HG02642 (cell line): Measurements from ENCODE around the gene NPBWR2.
A peak's percentile ranks its signal among the peaks of the same experiment; 100 is the strongest.

Source experiments
- ATAC-seq: cut with Tn5 transposase; IDR thresholded peaks from one replicate; pipeline ENCODE4 v1.9.1; 2021; ENCODE audit warnings: mild to moderate bottlenecking; ENCODE audit not compliant: unreplicated experiment, poor library complexity

NPBWR2 gene

DNA sequence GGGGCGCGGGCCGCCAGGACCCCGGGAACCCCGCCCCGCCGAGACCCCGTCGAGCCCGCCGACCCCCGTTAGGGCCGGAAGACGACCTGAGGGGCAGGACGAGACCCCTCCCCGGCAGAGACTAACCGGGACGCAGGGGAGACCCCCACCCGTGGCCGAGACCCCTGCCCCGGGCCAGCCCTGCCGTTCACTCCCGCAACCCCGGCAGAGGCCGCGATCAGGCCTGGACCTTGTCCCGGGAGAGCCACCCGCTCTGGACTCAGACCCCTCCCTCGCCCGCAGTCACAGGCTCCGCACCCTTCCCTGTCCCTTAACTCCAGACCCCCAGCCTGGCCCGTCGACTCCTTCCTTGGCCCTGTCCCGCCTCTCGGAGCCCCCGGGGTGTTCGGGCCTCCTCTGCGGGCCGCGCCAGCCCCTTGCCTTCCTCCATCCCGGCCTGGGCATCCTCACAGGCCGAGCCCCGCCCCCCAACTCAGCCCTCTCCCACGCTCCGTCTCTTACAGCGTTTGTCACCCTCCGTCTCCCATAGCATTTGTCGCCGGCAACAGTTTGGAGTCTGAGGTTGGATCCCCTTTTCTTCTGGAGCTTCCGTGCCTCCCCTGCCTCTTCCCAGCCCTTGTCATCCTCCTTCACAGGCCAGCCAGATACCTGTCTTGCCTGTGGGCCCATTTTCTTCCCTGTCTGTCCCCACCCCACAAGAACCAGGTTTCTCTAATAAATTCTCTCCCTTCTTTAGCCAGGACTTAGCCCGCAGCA, 43.8 kb downstream of the NPBWR2 start:
- no peak for ATAC-seq

GRCh38 chr20:64062596-64063388, 44.6 kb downstream of the NPBWR2 start, which contains the start of gene TCEA2:
Gene TCEA2, plus strand, starts transcription at chr20:64063198. Its CDS starts 115 bp downstream, at chr20:64063313.
- ATAC-seq, result peak; percentile 84

DNA sequence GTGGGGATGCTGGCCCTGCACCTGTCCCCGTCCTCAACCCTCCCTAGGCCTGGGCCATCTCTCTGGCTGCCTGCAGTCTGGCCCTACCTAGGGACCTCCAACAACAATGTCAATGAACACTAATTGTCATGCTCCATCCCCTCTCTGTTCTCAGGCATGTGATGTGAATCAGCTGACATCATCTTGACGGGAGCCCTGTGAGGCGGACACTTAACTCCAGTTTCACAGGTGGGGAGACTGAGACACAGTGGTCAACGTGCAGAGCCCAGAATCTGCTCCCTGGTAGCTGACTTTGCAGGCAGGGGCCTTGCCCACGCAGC, 45.1 kb downstream of the NPBWR2 start:
- ATAC-seq, result no peak

- no peak for ATAC-seq
Observed at GRCh38 chr20:64058536-64058935, 48.8 kb downstream of the NPBWR2 start.

GRCh38 chr20:64057628-64058498, 49.5 kb downstream of the NPBWR2 start:
- ATAC-seq, result no peak

DNA sequence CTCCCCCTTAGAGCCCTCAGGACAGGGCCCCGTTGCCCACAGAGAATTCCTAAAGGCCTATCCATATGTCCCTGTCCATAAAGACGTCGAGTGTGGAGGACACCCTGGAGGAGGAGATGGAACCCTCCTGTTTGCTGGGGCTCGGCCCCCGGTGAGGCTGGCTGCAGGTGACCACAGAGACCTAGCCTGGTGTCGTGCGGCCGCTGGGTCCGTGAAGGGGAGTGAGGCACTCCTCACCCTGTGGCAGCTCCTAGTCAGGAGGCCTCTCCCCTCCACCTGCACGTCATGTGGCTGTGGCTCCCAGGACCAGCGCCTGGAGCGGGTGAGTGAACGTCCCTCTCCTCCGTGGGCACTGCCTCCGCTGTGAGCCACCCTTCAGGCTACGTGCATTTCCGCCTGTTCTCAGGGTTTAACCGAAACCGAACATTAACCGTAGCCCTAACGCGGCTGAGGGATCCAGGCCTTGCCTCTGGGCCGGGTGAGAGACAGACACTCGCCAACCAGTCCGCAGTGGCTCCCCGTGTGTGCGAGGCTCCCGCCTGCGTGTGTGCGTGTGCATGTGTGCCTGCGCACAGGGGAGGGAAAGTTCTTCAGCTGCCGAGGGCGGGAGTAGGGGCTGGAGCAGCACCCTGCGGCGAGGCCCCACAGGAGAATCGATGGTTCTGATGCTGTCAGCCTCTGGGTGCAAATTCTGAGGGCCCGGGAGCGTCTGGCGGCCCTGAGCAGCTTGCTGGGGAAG, 50.3 kb downstream of the NPBWR2 start:
- no peak for ATAC-seq

DNA sequence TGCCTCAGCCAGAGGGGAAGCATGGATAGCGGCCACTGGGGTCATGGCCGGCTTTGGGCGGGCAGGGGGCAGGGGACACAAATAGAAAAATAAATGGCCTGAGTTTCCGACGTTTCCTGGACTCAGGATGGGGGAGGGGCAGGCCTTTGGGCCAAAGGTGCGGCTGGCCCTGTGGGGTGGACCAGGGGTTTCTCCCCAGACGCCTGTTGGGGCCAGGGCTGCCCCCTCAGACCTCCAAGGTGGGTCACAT, 50.8 kb downstream of the NPBWR2 start:
- no peak for ATAC-seq

GRCh38 chr20:64055893-64056638, 51.3 kb downstream of the NPBWR2 start:
- ATAC-seq, result no peak

GRCh38 chr20:64055396-64055892, 51.9 kb downstream of the NPBWR2 start:
- no peak for ATAC-seq

DNA sequence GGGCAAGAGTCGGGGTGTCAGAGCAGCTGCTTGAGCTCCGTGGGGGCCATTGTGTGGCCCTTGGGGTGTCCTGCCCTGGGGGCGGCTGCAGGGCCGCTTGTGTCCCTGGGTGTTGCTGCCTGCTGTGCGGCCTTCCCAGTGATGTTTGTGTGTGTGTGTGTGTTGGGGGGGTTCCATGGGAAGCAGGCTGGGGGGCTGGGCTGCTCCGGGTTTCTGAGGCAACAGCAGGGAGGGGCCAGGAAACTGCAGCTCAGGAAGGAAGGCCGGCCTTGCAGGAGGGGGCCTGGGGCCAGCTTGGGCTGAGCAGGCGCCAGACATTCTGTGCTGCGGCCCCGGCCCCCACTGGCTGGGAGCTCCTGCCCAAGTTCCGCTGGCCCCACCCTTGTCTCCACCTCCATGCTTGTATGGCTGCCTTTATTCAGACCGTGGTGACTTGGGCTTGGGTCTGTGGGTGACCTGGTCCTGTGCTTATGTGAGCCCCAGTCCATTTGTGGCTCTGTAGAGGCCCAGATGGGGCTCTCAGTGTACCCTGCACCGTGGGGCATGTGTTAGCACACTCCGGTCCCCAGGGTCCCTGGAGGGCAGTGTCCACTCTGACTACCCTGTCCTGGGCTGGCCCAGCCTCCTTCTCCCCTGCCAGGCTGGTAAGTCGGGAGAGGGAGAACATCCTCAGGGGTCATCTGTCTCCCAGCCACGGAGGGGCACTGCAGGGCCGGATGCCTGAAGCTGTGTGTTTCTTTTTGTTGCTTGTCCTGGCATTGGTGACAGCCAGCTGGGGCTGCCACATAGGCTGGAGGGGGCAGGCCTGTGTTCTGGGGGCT, 53.3 kb downstream of the NPBWR2 start:
- ATAC-seq, result no peak
